Measurements from ENCODE around the gene FMOD.
"Not testable (repeated sequence)": the region's sequence is repeated elsewhere in the genome, so short reads cannot be mapped to it uniquely, and the experiment has no call there.

Gene FMOD

GRCh38 chr1:203320591-203321272 is 30.2 kb downstream of the FMOD start:
- peaks cover 12% of the 10 kb centered on the region for H3K36me3 Mint-ChIP-seq (ENCODE audit: insufficient read depth)

GRCh38 chr1:203318229-203318517 is 32.7 kb downstream of the FMOD start:
- Mint-ChIP-seq H3K27me3 (no peaks in the 10 kb centered on the region), H3K27ac (ENCODE audit: low read depth) (peak overlapping the region; percentile 77), H3K4me1 (peaks cover 66% of the 10 kb centered on the region), H3K9me3 (no peaks in the 10 kb centered on the region), H3K4me3 (no peak overlapping the region), H3K36me3 (ENCODE audit: insufficient read depth) (peaks cover 11% of the 10 kb centered on the region)
- ATAC-seq (replicated peaks; ENCODE audit: extremely low read depth, poor library complexity, severe bottlenecking) (no peak), DNase-seq (ENCODE audit: low spot score in 2 of 2) (no peak)

More at GRCh38 chr1:203320591-203321272, 30.2 kb downstream of the FMOD start:
- H3K4me1 Mint-ChIP-seq = peaks cover 91% of the 10 kb centered on the region
- no peaks in the 10 kb centered on the region for H3K27me3 Mint-ChIP-seq
- ATAC-seq (replicated peaks; ENCODE audit: extremely low read depth, poor library complexity, severe bottlenecking) (peak; percentile 83), DNase-seq (ENCODE audit: low spot score in 2 of 2) (peak; percentile 50 to 78)
- peak overlapping the region; percentile 97 for H3K27ac Mint-ChIP-seq (ENCODE audit: low read depth)
- H3K4me3 Mint-ChIP-seq = peak overlapping the region; percentile 77
- no peaks in the 10 kb centered on the region for H3K9me3 Mint-ChIP-seq

DNA sequence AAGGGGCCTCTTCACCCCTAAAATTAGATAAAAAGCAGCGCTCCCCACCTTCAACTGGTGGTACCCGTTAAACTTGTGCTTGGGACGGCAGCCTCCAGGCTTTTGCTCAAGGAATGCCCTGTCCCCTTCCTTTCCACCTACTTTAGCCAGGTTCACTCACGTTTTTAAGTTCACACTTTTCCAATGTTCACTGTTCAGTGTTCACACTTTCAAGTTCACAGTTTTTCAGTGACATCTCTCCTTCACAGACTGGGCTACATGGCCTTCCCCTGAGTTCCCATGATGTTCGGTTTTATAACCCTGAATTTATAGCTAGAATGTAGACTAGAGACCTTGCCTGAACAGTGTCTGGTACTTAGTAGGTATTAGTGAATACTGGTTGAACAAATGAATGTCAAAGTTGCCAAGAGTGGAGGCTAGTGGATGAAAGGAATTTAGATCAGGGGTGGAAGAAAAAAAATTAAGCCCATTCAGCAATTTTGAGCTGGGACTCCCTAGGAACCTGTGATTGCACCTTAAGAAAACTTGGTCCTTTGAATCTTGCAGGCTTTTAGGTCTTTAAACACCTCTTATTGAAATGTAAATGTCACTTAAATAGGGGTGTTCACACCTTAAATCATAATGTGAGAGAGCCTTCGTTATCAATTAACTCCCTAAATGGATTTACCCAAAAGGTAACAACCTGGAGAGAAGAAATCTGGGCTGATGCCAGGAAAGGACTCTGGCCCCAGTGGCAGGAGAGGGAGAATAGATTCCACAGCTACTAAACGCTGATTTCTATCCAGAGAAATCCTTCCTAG is 33.3 kb downstream of the FMOD start:
- no peak for DNase-seq (ENCODE audit: low spot score in 2 of 2)
- no peak for ATAC-seq (replicated peaks; ENCODE audit: extremely low read depth, poor library complexity, severe bottlenecking)
- Mint-ChIP-seq H3K27ac (ENCODE audit: low read depth) (no peak overlapping the region), H3K27me3 (no peaks in the 10 kb centered on the region), H3K4me1 (peaks cover 61% of the 10 kb centered on the region), H3K4me3 (no peak overlapping the region), H3K36me3 (ENCODE audit: insufficient read depth) (peaks cover 13% of the 10 kb centered on the region), H3K9me3 (no peaks in the 10 kb centered on the region)

DNA sequence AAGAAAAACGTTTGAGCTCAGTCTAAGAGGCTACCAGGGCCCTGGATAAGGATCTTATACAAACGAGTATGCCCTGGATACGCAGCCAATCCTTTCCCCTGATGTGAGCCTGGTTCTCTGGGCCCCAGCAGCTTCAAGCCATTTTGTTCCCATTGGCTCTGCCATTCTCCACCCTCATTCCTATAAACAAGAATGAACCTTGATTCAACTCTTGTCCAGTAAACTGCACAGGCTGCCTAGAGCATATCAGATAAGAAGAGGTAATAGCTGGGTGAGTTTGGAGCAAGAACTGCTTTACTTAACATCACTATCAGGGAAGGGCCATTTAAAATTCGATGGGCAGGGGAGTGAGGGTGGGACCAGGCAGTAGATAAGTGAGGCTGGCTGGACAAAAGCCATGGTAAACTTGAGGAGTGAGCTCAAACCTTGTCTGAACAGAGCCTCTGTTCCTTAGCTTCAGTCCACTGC is 34.3 kb downstream of the FMOD start:
- ATAC-seq (replicated peaks; ENCODE audit: extremely low read depth, poor library complexity, severe bottlenecking) (no peak), DNase-seq (ENCODE audit: low spot score in 2 of 2) (no peak)
- Mint-ChIP-seq H3K9me3 (no peaks in the 10 kb centered on the region), H3K27ac (ENCODE audit: low read depth) (no peak overlapping the region), H3K4me3 (no peak overlapping the region), H3K27me3 (no peaks in the 10 kb centered on the region), H3K36me3 (ENCODE audit: insufficient read depth) (peaks cover 13% of the 10 kb centered on the region), H3K4me1 (peaks cover 53% of the 10 kb centered on the region)

GRCh38 chr1:203314025-203314759 is 36.7 kb downstream of the FMOD start:
- H3K27ac Mint-ChIP-seq (ENCODE audit: low read depth); H3K9me3 Mint-ChIP-seq; H3K4me3 Mint-ChIP-seq; ATAC-seq (replicated peaks; ENCODE audit: extremely low read depth, poor library complexity, severe bottlenecking); DNase-seq (ENCODE audit: low spot score in 2 of 2); H3K27me3 Mint-ChIP-seq: not testable (repeated sequence)
- Mint-ChIP-seq H3K36me3 (ENCODE audit: insufficient read depth) (peaks cover 26% of the 10 kb centered on the region), H3K4me1 (peaks cover 53% of the 10 kb centered on the region)

DNA sequence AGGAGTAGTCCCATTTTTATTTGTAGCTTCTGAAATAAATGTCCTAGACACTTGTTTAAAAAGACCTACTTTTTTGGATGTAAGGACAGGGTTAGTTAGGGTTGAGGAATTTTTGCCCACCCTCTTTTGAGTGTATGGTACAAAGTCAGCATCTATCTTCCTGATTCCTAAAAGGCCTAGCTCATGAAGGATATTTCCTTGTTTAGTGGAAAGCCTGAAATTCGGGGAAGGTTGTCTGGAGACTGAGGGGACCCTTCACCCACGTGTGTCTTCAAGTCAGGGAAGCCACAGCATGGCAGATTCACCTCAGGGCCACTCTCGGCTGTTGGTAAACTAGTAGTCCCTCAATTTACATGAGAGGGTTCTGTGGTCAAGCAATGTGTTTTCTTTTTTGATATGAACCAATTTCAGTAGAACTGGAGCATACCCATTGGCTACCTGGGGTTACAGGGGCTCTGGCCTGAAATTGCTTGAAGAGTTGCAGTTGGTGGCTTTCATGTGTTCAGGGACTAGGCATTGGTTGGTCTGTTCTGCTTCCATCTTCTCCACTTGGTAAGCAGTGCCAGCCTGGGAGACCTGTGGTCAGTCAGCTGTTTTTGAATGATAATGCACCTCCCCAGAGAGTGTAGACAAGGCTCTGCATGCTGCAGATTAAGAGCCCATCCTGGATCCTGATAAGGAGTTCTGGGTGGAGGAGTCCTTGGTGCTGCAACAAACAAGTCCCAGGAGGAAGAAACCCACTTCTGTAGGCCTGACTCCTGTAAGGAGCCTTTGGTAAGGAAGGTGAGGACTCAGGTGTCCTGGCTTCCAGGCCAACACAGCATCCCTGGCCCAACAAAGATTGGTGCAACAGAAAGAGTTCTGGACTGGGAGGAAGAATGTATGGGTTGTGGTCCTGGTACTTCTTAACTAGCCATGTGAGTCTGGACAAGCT is 39.3 kb downstream of the FMOD start:
- no peak for ATAC-seq (replicated peaks; ENCODE audit: extremely low read depth, poor library complexity, severe bottlenecking)
- no peak overlapping the region for H3K4me3 Mint-ChIP-seq

DNA sequence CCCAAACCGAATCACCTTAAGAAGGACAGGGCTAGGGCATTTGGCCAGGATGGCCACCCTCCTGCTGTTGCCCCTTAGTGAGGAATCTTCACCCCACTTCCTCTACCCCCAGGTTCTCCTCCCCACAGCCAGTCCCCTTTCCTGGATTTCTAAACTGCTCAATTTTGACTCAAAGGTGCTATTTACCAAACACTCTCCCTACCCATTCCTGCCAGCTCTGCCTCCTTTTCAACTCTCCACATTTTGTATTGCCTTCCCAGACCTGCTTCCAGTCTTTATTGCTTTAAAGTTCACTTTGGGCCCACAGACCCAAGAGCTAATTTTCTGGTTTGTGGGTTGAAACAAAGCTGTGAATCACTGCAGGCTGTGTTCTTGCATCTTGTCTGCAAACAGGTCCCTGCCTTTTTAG is 42.0 kb downstream of the FMOD start:
- peak overlapping the region; percentile 99 for H3K4me3 Mint-ChIP-seq
- peak overlapping the region; percentile 98 for H3K27ac Mint-ChIP-seq (ENCODE audit: low read depth)
- H3K36me3 Mint-ChIP-seq (ENCODE audit: insufficient read depth) = peaks cover 68% of the 10 kb centered on the region
- peaks cover 66% of the 10 kb centered on the region for H3K4me1 Mint-ChIP-seq
- DNase-seq (ENCODE audit: low spot score in 2 of 2) = no peak
- H3K27me3 Mint-ChIP-seq = no peaks in the 10 kb centered on the region
- no peak for ATAC-seq (replicated peaks; ENCODE audit: extremely low read depth, poor library complexity, severe bottlenecking)
- H3K9me3 Mint-ChIP-seq = no peaks in the 10 kb centered on the region

More for the DNA sequence above, 39.3 kb downstream of the FMOD start:
- Mint-ChIP-seq H3K27me3 (no peaks in the 10 kb centered on the region), H3K4me1 (peaks cover 57% of the 10 kb centered on the region), H3K27ac (ENCODE audit: low read depth) (no peak overlapping the region), H3K36me3 (ENCODE audit: insufficient read depth) (peaks cover 50% of the 10 kb centered on the region), H3K9me3 (no peaks in the 10 kb centered on the region)
- no peak for DNase-seq (ENCODE audit: low spot score in 2 of 2)

GRCh38 chr1:203308328-203308922 is 42.5 kb downstream of the FMOD start:
- no peak for DNase-seq (ENCODE audit: low spot score in 2 of 2)
- H3K9me3 Mint-ChIP-seq = no peaks in the 10 kb centered on the region
- peaks cover 69% of the 10 kb centered on the region for H3K36me3 Mint-ChIP-seq (ENCODE audit: insufficient read depth)

GRCh38 chr1:203307641-203308126 is 43.2 kb downstream of the FMOD start:
- Mint-ChIP-seq H3K27ac (ENCODE audit: low read depth) (peak overlapping the region; percentile 98), H3K9me3 (no peaks in the 10 kb centered on the region), H3K27me3 (no peaks in the 10 kb centered on the region), H3K36me3 (ENCODE audit: insufficient read depth) (peaks cover 67% of the 10 kb centered on the region), H3K4me3 (peak overlapping the region; percentile 99), H3K4me1 (peaks cover 74% of the 10 kb centered on the region)
- ATAC-seq (replicated peaks; ENCODE audit: extremely low read depth, poor library complexity, severe bottlenecking) = no peak
- no peak for DNase-seq (ENCODE audit: low spot score in 2 of 2)

More at GRCh38 chr1:203308328-203308922, 42.5 kb downstream of the FMOD start:
- H3K4me1 Mint-ChIP-seq = peaks cover 71% of the 10 kb centered on the region
- no peaks in the 10 kb centered on the region for H3K27me3 Mint-ChIP-seq
- H3K27ac Mint-ChIP-seq (ENCODE audit: low read depth) = peak overlapping the region; percentile 98
- peak overlapping the region; percentile 99 for H3K4me3 Mint-ChIP-seq
- ATAC-seq (replicated peaks; ENCODE audit: extremely low read depth, poor library complexity, severe bottlenecking) = no peak

GRCh38 chr1:203306965-203307541 is 43.9 kb downstream of the FMOD start:
- peaks cover 74% of the 10 kb centered on the region for H3K4me1 Mint-ChIP-seq
- no peaks in the 10 kb centered on the region for H3K27me3 Mint-ChIP-seq
- peak overlapping the region; percentile 98 for H3K27ac Mint-ChIP-seq (ENCODE audit: low read depth)
- peaks cover 67% of the 10 kb centered on the region for H3K36me3 Mint-ChIP-seq (ENCODE audit: insufficient read depth)
- no peak for DNase-seq (ENCODE audit: low spot score in 2 of 2)
- H3K9me3 Mint-ChIP-seq = no peaks in the 10 kb centered on the region
- no peak for ATAC-seq (replicated peaks; ENCODE audit: extremely low read depth, poor library complexity, severe bottlenecking)
- H3K4me3 Mint-ChIP-seq = peak overlapping the region; percentile 99
